DOHH2 (cell line): ENCODE results near the gene MUC3A.

Experiments
- EZH2phosphoT487 ChIP-seq: fragments of 200-600 bp; sonication (generic); IDR thresholded peaks from 2 replicates; pipeline ENCODE4 v1.6.1; 2017; ENCODE audit warnings: borderline replicate concordance, mild to moderate bottlenecking, antibody characterized with exemption, low read length, moderate library complexity, mixed read lengths
- TF ChIP-seq, protein P1 (sequence below): fragments of 200-600 bp; sonication (generic); IDR thresholded peaks from one replicate; pipeline ENCODE4 v1.5.1; 2014; ENCODE audit warnings: antibody characterized with exemption, mild to moderate bottlenecking, low read depth, low read length; ENCODE audit not compliant: poor library complexity, severe bottlenecking

DNA sequence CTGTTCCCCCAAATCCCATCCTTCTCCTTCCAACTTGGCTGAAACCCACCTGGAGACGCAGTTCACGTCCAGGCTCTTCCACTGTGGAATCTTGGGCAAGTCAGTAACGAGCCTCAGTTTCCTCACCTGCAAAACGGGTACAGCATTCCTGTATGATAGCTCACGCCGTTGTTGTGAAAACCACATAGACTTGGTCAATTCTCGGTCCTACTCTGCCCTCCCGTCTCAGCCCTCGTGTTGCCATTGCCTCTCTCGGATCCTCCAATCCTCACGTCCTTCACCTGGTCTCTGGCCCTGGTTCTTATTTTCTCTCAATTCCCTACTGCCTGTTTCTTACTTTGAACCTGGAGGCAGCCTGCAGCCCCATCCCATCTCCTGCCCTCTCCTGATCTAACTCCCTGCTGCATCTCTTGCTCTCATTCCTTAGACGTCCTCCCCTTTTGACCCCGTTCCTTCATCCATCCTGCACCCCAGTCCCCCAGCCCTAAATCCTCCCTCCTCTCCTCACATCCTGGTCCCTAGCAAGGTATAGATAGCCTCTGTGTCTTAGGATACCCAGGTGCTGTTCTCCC lies 18.0 kb downstream of the MUC3A start:
- TF ChIP-seq, protein P1, sequence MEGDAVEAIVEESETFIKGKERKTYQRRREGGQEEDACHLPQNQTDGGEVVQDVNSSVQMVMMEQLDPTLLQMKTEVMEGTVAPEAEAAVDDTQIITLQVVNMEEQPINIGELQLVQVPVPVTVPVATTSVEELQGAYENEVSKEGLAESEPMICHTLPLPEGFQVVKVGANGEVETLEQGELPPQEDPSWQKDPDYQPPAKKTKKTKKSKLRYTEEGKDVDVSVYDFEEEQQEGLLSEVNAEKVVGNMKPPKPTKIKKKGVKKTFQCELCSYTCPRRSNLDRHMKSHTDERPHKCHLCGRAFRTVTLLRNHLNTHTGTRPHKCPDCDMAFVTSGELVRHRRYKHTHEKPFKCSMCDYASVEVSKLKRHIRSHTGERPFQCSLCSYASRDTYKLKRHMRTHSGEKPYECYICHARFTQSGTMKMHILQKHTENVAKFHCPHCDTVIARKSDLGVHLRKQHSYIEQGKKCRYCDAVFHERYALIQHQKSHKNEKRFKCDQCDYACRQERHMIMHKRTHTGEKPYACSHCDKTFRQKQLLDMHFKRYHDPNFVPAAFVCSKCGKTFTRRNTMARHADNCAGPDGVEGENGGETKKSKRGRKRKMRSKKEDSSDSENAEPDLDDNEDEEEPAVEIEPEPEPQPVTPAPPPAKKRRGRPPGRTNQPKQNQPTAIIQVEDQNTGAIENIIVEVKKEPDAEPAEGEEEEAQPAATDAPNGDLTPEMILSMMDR: no peak
- no peak for TF ChIP-seq EZH2phosphoT487
